ENCODE data around the gene SHCBP1. TPM values are rescaled to one million over a fixed set of nuclear protein-coding genes. Genes with fewer than 3 reads are reported as not detected.

Gene SHCBP1
- total and polyA plus RNA-seq, 4 donors, result 0.96 to 6.1 (median 1.5) TPM

DNA sequence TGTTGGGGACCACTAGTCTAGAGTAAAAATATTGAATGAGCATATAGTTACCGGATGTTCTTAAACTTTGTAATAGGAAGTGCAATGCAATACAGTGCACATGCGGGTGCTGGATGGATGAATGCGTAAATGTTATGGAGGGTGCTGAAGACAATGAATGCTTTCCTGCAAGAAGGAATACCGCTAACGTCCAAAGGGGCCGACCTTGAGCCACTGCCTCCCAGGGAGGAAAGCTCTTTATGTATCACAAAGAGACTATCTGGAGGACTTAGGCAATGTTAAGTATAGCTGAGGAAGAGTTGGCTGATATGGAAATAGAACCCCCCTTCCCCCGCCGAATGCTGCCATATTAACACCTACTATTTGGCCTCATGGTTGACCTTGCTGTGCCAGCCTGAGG is 27.5 kb upstream of the SHCBP1 start:
- Histone ChIP-seq H3K4me1 (ENCODE audit: control insufficient read depth in 5 of 5, insufficient read depth in 5 of 5, low read length in 5 of 5) (peaks cover 0 to 10% (median 0%) of the 10 kb centered on the region in 5 donors), H3K27ac (ENCODE audit: low read depth in 1 of 2, low read length in 1 of 2) (no peak overlapping the region), H3K27me3 (ENCODE audit: control insufficient read depth in 3 of 3, insufficient read depth in 3 of 3, low read length in 2 of 3) (no peaks in the 10 kb centered on the region), H3K36me3 (ENCODE audit: control insufficient read depth in 4 of 4, insufficient read depth in 4 of 4, low read length in 4 of 4) (no peaks in the 10 kb centered on the region), H3K4me3 (no peak overlapping the region), H3K9ac (ENCODE audit: insufficient read depth in 1 of 2, low read length in 2 of 2) (no peak overlapping the region), H3K9me3 (ENCODE audit: control insufficient read depth in 4 of 4, insufficient read depth in 3 of 4, low read length in 3 of 4) (no peaks in the 10 kb centered on the region)
- WGBS, 2 donors, result 85 to 88% methylated on average over 8 of the region's 8 CpGs
- DNase-seq, result no peak
- ATAC-seq (ENCODE audit: insufficient read depth, low FRiP score), result no peak
- TF ChIP-seq, protein P1, sequence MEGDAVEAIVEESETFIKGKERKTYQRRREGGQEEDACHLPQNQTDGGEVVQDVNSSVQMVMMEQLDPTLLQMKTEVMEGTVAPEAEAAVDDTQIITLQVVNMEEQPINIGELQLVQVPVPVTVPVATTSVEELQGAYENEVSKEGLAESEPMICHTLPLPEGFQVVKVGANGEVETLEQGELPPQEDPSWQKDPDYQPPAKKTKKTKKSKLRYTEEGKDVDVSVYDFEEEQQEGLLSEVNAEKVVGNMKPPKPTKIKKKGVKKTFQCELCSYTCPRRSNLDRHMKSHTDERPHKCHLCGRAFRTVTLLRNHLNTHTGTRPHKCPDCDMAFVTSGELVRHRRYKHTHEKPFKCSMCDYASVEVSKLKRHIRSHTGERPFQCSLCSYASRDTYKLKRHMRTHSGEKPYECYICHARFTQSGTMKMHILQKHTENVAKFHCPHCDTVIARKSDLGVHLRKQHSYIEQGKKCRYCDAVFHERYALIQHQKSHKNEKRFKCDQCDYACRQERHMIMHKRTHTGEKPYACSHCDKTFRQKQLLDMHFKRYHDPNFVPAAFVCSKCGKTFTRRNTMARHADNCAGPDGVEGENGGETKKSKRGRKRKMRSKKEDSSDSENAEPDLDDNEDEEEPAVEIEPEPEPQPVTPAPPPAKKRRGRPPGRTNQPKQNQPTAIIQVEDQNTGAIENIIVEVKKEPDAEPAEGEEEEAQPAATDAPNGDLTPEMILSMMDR (IDR thresholded peaks at IDR 0.05; ENCODE audit: control extremely low read depth, extremely low read depth), result no peak

DNA sequence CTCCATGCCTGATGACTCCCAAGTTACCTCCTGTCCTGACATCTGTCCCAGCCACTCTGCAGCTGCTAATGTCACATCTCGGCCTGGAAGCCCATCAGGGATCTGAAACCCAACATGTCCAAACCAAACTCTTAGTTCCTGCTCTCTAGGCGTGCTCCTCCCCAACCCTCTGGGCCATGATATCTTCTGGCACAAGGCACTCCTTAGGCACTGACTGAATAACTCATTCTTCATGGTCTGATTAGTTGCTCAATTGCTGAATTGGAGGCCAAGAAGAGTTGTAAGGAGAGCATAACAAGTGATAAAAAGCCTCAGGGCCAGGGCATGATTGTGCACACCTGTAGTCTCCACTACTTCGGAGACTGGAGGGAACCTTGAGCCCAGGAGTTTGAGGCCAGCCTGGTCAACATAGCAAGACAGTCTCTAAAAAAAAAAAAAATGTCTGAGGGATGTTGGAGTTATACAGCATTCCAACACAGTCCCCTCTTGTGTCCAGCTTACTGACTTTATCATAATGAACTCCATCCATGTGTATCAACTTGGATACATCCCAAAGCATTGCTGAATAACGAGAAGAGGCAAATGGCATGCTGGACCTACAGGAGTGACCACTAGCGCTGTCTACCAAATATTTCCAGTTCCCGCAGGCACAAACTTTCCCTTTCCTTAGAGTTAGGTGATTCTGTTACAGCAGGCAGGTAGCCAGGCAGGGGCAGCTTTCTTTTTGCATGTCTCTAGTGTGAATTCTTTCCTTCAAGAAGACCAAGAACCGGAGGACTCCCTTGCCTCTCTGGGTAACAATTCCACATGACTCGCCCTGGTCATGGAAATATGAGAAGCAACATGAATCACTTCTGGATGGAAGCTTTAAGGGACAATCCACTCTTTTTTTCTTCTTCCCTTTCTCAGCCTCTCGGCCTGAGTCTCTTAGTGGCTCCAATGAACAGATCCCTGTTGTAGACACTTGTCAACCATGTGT is 18.1 kb upstream of the SHCBP1 start:
- Histone ChIP-seq H3K9me3 (ENCODE audit: control insufficient read depth in 4 of 4, insufficient read depth in 3 of 4, low read length in 3 of 4) (no peaks in the 10 kb centered on the region), H3K4me3 (no peak overlapping the region), H3K9ac (ENCODE audit: insufficient read depth in 1 of 2, low read length in 2 of 2) (no peak overlapping the region), H3K4me1 (ENCODE audit: control insufficient read depth in 5 of 5, insufficient read depth in 5 of 5, low read length in 5 of 5) (no peaks in the 10 kb centered on the region), H3K27ac (ENCODE audit: low read depth in 1 of 2, low read length in 1 of 2) (no peak overlapping the region), H3K36me3 (ENCODE audit: control insufficient read depth in 4 of 4, insufficient read depth in 4 of 4, low read length in 4 of 4) (no peaks in the 10 kb centered on the region), H3K27me3 (ENCODE audit: control insufficient read depth in 3 of 3, insufficient read depth in 3 of 3, low read length in 2 of 3) (no peaks in the 10 kb centered on the region)
- TF ChIP-seq, protein P1 (IDR thresholded peaks at IDR 0.05; ENCODE audit: control extremely low read depth, extremely low read depth), result no peak
- ATAC-seq (ENCODE audit: insufficient read depth, low FRiP score), result no peak
- DNase-seq, result no peak
- 90 to 94% methylated on average over 9 of the region's 9 CpGs for WGBS, 2 donors

DNA sequence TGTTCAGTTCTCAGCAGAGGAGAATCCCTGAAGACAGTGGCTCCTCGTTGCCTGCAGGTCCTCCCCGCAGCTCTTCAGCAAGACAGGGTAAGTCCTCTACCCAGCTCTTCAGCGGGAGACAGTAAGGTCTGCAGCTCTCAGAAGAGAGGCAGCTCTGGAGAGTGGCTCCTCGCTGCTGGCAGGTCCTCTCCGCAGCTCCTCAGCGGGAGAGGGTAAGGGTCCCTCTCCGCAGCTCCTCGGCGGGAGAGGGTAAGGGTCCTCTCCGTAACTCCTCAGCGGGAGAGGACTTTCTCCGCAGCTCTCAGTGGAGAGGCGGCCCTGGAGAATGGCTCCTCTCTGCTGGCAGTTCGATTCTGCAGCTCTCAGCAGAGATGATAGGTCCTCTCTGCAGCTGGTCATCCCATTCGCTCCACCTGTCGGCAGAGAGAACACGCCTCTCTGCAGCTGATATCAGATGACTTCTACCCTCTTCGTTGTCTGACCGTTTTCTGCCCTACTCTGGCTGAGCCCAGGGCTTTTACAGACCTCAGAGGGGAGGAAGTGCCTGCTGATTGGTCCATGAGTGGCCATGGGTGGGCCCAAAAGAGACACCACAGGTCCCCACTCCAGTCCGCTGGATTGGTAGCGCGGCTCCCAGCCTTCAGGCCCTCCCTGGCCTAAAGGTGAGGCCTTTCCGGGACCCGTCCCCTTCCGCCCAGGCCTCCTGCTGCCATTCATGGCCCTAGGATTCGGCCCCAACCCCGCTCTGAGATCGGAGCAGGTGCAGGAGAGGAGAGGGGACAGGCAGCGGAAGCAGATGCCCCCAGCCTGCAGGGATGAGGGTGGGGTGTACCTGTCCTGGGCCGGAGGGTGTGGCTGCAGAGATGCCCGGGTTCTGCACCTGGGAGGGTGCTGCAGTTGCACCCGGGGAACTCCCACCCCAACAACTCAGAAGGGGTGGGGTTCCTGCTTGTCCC is 11.9 kb upstream of the SHCBP1 start:
- no peak overlapping the region for H3K9ac ChIP-seq (ENCODE audit: insufficient read depth in 1 of 2, low read length in 2 of 2)
- no peak for DNase-seq
- H3K4me1 ChIP-seq (ENCODE audit: control insufficient read depth in 5 of 5, insufficient read depth in 5 of 5, low read length in 5 of 5), result peaks cover 0 to 13% (median 0%) of the 10 kb centered on the region in 5 donors
- no peak overlapping the region for H3K27ac ChIP-seq (ENCODE audit: low read depth in 1 of 2, low read length in 1 of 2)
- TF ChIP-seq, protein P1 (IDR thresholded peaks at IDR 0.05; ENCODE audit: control extremely low read depth, extremely low read depth), result no peak
- WGBS, 2 donors, result 88 to 92% methylated on average over 31 to 32 of the region's 32 CpGs
- no peak overlapping the region for H3K4me3 ChIP-seq
- H3K36me3 ChIP-seq (ENCODE audit: control insufficient read depth in 4 of 4, insufficient read depth in 4 of 4, low read length in 4 of 4), result no peaks in the 10 kb centered on the region
- H3K27me3 ChIP-seq (ENCODE audit: control insufficient read depth in 3 of 3, insufficient read depth in 3 of 3, low read length in 2 of 3), result no peaks in the 10 kb centered on the region
- no peaks in the 10 kb centered on the region for H3K9me3 ChIP-seq (ENCODE audit: control insufficient read depth in 4 of 4, insufficient read depth in 3 of 4, low read length in 3 of 4)
- ATAC-seq (ENCODE audit: insufficient read depth, low FRiP score), result no peak
